Measurements from ENCODE around the gene FTH1.

Gene FTH1

GRCh38 chr11:61949169-61950034, 18.0 kb downstream of the FTH1 start:
- no peak for DNase-seq (ENCODE audit: low read depth in 2 of 2, low spot score in 1 of 2)

- DNase-seq (ENCODE audit: low read depth in 2 of 2, low spot score in 1 of 2): no peak
These were observed 18.9 kb downstream of the FTH1 start for GRCh38 chr11:61948505-61948904.

GRCh38 chr11:61947486-61948210, 19.8 kb downstream of the FTH1 start:
- no peak for DNase-seq (ENCODE audit: low read depth in 2 of 2, low spot score in 1 of 2)

- DNase-seq (ENCODE audit: low read depth in 2 of 2, low spot score in 1 of 2): no peak
These were observed 20.5 kb downstream of the FTH1 start for GRCh38 chr11:61946894-61947293.

- DNase-seq (ENCODE audit: low read depth in 2 of 2, low spot score in 1 of 2): no peak
These were observed 22.2 kb downstream of the FTH1 start for GRCh38 chr11:61945191-61945590.

- DNase-seq (ENCODE audit: low read depth in 2 of 2, low spot score in 1 of 2): no peak
These were observed 27.0 kb downstream of the FTH1 start for GRCh38 chr11:61940466-61940865.

- no peak for DNase-seq (ENCODE audit: low read depth in 2 of 2, low spot score in 1 of 2)
These were observed 31.6 kb downstream of the FTH1 start for GRCh38 chr11:61935861-61936260.

GRCh38 chr11:61930933-61931332, 36.5 kb downstream of the FTH1 start:
- no peak for DNase-seq (ENCODE audit: low read depth in 2 of 2, low spot score in 1 of 2)

GRCh38 chr11:61928606-61929005, 38.8 kb downstream of the FTH1 start:
- no peak for DNase-seq (ENCODE audit: low read depth in 2 of 2, low spot score in 1 of 2)

GRCh38 chr11:61927501-61927900, 39.9 kb downstream of the FTH1 start:
- DNase-seq (ENCODE audit: low read depth in 2 of 2, low spot score in 1 of 2): no peak

- no peak for DNase-seq (ENCODE audit: low read depth in 2 of 2, low spot score in 1 of 2)
These were observed 41.2 kb downstream of the FTH1 start for GRCh38 chr11:61926235-61926634.

GRCh38 chr11:61925736-61926135, 41.7 kb downstream of the FTH1 start:
- no peak for DNase-seq (ENCODE audit: low read depth in 2 of 2, low spot score in 1 of 2)

GRCh38 chr11:61924064-61924455, 43.4 kb downstream of the FTH1 start:
- DNase-seq (ENCODE audit: low read depth in 2 of 2, low spot score in 1 of 2): no peak

- no peak for DNase-seq (ENCODE audit: low read depth in 2 of 2, low spot score in 1 of 2)
These were observed 44.0 kb downstream of the FTH1 start for GRCh38 chr11:61923166-61924063.

- DNase-seq (ENCODE audit: low read depth in 2 of 2, low spot score in 1 of 2): no peak
These were observed 44.9 kb downstream of the FTH1 start for GRCh38 chr11:61922539-61922938.

- no peak for DNase-seq (ENCODE audit: low read depth in 2 of 2, low spot score in 1 of 2)
These were observed 46.0 kb downstream of the FTH1 start for GRCh38 chr11:61921446-61921845.

- DNase-seq (ENCODE audit: low read depth in 2 of 2, low spot score in 1 of 2): no peak
These were observed 47.5 kb downstream of the FTH1 start for GRCh38 chr11:61919705-61920631.

GRCh38 chr11:61918938-61919704, 48.3 kb downstream of the FTH1 start:
- no peak for DNase-seq (ENCODE audit: low read depth in 2 of 2, low spot score in 1 of 2)

GRCh38 chr11:61918251-61918937, 49.0 kb downstream of the FTH1 start:
- no peak for DNase-seq (ENCODE audit: low read depth in 2 of 2, low spot score in 1 of 2)
